HepG2 (cell line): ENCODE data around the gene PCNA.

Source experiments
- CCDC6 ChIP-seq: sonication (generic); formaldehyde crosslinking; IDR thresholded peaks from 2 replicates; pipeline ENCODE4 v1.8.1; 2022; ENCODE audit warnings: mild to moderate bottlenecking, missing genetic modification reagents, moderate library complexity
- CEBPB ChIP-seq: IDR thresholded peaks from 2 replicates; pipeline ENCODE4 v1.6.1; 2011; ENCODE audit warnings: low read depth, low read length, improper control_type of control experiment, borderline replicate concordance
- EP300 ChIP-seq, 3 experiments: sonication (generic) in 1 of 3; formaldehyde crosslinking in 1 of 3; IDR thresholded peaks; 2 replicates each; pipeline versions ENCODE4 v1.5.1 to v1.6.1; 2011 to 2020; ENCODE audit warnings: low read depth in 2 of 3, low read length in 2 of 3, borderline replicate concordance in 1 of 3, improper control_type of control experiment in 1 of 3, mild to moderate bottlenecking in 1 of 3, missing genetic modification reagents in 1 of 3, moderate library complexity in 1 of 3
- ESRRA ChIP-seq: sonication (generic); formaldehyde crosslinking; IDR thresholded peaks from 2 replicates; pipeline ENCODE4 v1.5.1; 2020; ENCODE audit warnings: mild to moderate bottlenecking, low read depth, missing genetic modification reagents
- GTF2F1 ChIP-seq: fragments of 150-350 bp; IDR thresholded peaks from 2 replicates; pipeline ENCODE4 v1.6.1; 2014; ENCODE audit warnings: low read length
- KLF6 ChIP-seq: IDR thresholded peaks from 2 replicates; pipeline ENCODE4 v1.8.0; 2016; ENCODE audit warnings: missing biosample characterization, missing genetic modification reagents
- RFX5 ChIP-seq: IDR thresholded peaks from 2 replicates; pipeline ENCODE4 v1.6.1; 2011; ENCODE audit warnings: low read depth, low read length, improper control_type of control experiment
- YY1 ChIP-seq: IDR thresholded peaks from 2 replicates; pipeline ENCODE4 v1.6.1; 2011; ENCODE audit warnings: low read length, low read depth, moderate library complexity, mild to moderate bottlenecking; ENCODE audit not compliant: insufficient read depth, insufficient replicate concordance
- ZFP37 ChIP-seq: sonication (generic); formaldehyde crosslinking; IDR thresholded peaks from 2 replicates; pipeline ENCODE4 v1.4.0; 2020; ENCODE audit warnings: missing genetic modification reagents, borderline replicate concordance
- ZFP41 ChIP-seq: sonication (generic); formaldehyde crosslinking; IDR thresholded peaks from 2 replicates; pipeline ENCODE4 v1.4.0; 2020; ENCODE audit warnings: mild to moderate bottlenecking, missing genetic modification reagents, borderline replicate concordance
- ZNF747 ChIP-seq: sonication (generic); formaldehyde crosslinking; IDR thresholded peaks from 2 replicates; pipeline ENCODE4 v1.8.1; 2023; ENCODE audit warnings: missing genetic modification reagents, mild to moderate bottlenecking, borderline replicate concordance

DNA sequence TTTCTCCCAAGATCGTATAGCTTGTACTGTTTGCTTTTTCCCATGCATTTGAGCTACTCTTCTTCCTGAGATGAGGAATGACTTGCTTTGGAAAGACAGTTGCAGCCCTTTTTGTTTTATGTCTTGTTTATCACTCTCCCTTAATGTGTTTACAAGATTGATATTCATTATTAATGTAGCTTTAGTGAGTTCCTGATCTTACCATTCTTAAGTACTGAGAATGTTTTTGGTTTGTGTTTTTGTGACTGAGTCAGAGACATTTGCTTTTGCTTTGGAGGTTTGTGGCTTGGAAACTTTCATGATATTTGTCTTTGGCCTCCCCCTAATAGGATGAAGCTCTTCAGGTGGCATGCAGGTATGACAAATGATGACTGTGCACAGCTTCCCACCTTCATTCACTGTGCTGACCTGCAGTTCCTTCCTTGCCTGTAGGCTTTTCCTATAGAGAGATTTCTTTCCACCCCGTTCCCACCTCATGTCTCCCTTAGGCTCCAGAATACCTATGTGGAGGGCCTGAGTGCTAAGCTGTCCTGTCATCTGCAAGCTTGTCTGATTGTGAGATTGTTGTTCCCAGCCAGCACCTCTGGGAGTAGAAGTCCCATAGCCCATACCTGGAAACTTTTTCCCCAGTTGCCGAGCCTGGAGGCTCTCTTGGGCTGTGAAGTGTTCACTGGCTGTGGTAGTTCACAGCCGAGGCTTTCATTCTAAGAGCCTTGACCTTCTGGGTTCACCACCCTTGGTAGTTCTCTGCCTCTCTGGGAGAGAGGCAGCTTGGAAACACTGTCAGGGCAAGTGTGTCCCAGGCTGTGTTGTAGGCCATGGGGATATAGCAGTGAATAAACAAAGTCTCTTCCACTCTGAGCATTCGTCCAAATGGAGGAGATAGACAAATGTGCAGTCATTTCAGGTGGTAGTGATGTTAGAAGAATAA lies 34.1 kb upstream of the PCNA start:
- TF ChIP-seq ZFP41 (CRISPR knock-in tag) = no peak
- TF ChIP-seq CEBPB = no peak
- no peak for TF ChIP-seq KLF6
- no peak for TF ChIP-seq ESRRA (CRISPR knock-in tag)
- no peak for TF ChIP-seq CCDC6 (CRISPR knock-in tag)
- no peak for TF ChIP-seq ZNF747 (CRISPR knock-in tag)
- TF ChIP-seq YY1 = no peak
- no peak for TF ChIP-seq EP300 (IDR thresholded peaks at IDR 0.05; ENCODE audit: low read depth in 2 of 2, low read length in 2 of 2)
- no peak for TF ChIP-seq EP300 (CRISPR knock-in tag; IDR thresholded peaks at IDR 0.05; ENCODE audit: borderline replicate concordance)
- TF ChIP-seq ZFP37 (CRISPR knock-in tag) = no peak
- no peak for TF ChIP-seq GTF2F1
- no peak for TF ChIP-seq RFX5
